Endothelial cell of umbilical vein (primary cell): ENCODE measurements around the gene INS. TPM values are rescaled to one million over a fixed set of nuclear protein-coding genes. Genes with fewer than 3 reads are reported as not detected.

ENCODE experiments used
- BruUV-seq: library from RNA; stranded (reverse); fragments of 400-500 nt; replicated peaks from 2 replicates; lab custom pipeline; 2021; lab: Mats Ljungman, UMichigan
- CTCF ChIA-PET: fragments of 300-600, 350-600 bp; sonication (Branson Sonifier 250); formaldehyde crosslinking; loops from one replicate; lab custom pipeline; 2021; ENCODE audit warnings: antibody characterized with exemption, inconsistent platforms; lab: Charles Lee
- POLR2A ChIA-PET: fragments of 300-600, 350-600 bp; sonication (Branson Sonifier 250); formaldehyde crosslinking; loops from one replicate; lab custom pipeline; 2021; ENCODE audit warnings: antibody characterized with exemption, inconsistent platforms; lab: Charles Lee
- DNase-seq: peaks from one replicate; pipeline ENCODE4 v3.0.0-alpha.2; 2011; ENCODE audit warnings: low read depth, low spot score
- FAIRE-seq: peaks from 2 replicates; lab custom pipeline; 2011; peaks lifted over from hg19 to GRCh38; lab: Jason Lieb, UNC
- H2AFZ ChIP-seq: 2 replicates; pipeline ENCODE4 v1.6.0; 2012; ENCODE audit warnings: low read depth, low read length, control low read depth, inconsistent platforms
- H3K27ac ChIP-seq: 2 replicates; pipeline ENCODE4 v1.5.1; 2011; ENCODE audit warnings: low read depth, mild to moderate bottlenecking, control low read depth, low read length, moderate library complexity; ENCODE audit not compliant: insufficient read depth
- H3K27me3 ChIP-seq, 2 experiments: 2 replicates each; pipeline versions ENCODE4 v1.6.0 to v1.6.1; 2011; ENCODE audit warnings: low read length in 2 of 2, mixed read lengths in 1 of 2; ENCODE audit not compliant: control insufficient read depth in 2 of 2, insufficient read depth in 2 of 2
- H3K36me3 ChIP-seq, 2 experiments: 2 replicates in 1 of 2; 3 replicates in 1 of 2; pipeline ENCODE4 v1.5.1; 2011; ENCODE audit warnings: low read length in 2 of 2, mild to moderate bottlenecking in 1 of 2, moderate library complexity in 1 of 2; ENCODE audit not compliant: control insufficient read depth in 2 of 2, insufficient read depth in 2 of 2; ENCODE audit errors: extremely low read depth in 1 of 2
- H3K4me1 ChIP-seq: 3 replicates; pipeline ENCODE4 v1.5.1; 2011; ENCODE audit warnings: mild to moderate bottlenecking, low read length; ENCODE audit not compliant: control insufficient read depth, insufficient read depth; ENCODE audit errors: extremely low read depth
- H3K4me2 ChIP-seq: 2 replicates; pipeline ENCODE4 v1.6.1; 2011; ENCODE audit warnings: low read length, control low read depth, mixed read lengths; ENCODE audit not compliant: insufficient read depth
- H3K4me3 ChIP-seq, 3 experiments: fragments of 200-600 bp in 1 of 3; sonication (generic), shearing (Covaris generic) in 1 of 3; replicated peaks in 1 of 3; 2 replicates each; pipeline ENCODE4 v1.5.1; 2011 to 2016; ENCODE audit warnings: control low read depth in 3 of 3, low read length in 3 of 3, mild to moderate bottlenecking in 2 of 3, inconsistent platforms in 1 of 3, low read depth in 1 of 3, moderate library complexity in 1 of 3; ENCODE audit not compliant: insufficient read depth in 1 of 3
- H3K79me2 ChIP-seq: 2 replicates; pipeline ENCODE4 v1.6.0; 2012; ENCODE audit warnings: low read length, inconsistent platforms; ENCODE audit not compliant: control insufficient read depth, insufficient read depth
- H3K9ac ChIP-seq: replicated peaks from 2 replicates; pipeline ENCODE3; 2011; ENCODE audit warnings: low read length, control low read depth; ENCODE audit not compliant: insufficient read depth; ENCODE audit errors: extremely low read depth
- H3K9me1 ChIP-seq: replicated peaks from 3 replicates; pipeline ENCODE4 v1.6.0; 2011; ENCODE audit warnings: mild to moderate bottlenecking, low read length; ENCODE audit not compliant: control insufficient read depth, insufficient read depth; ENCODE audit errors: extremely low read depth
- H3K9me3 ChIP-seq: replicated peaks from 2 replicates; pipeline ENCODE4 v1.5.1; 2012; ENCODE audit warnings: low read length, inconsistent platforms; ENCODE audit not compliant: control insufficient read depth, insufficient read depth
- H4K20me1 ChIP-seq: replicated peaks from 2 replicates; pipeline ENCODE3; 2011; ENCODE audit warnings: mild to moderate bottlenecking, low read length; ENCODE audit not compliant: control insufficient read depth, insufficient read depth; ENCODE audit errors: extremely low read depth
- CTCF ChIP-seq, 2 donors: IDR thresholded peaks; 1 replicate in 1 of 2; 2 replicates in 1 of 2; pipeline ENCODE4 v1.5.1; 2011; ENCODE audit warnings: low read length in 2 of 2, mild to moderate bottlenecking in 2 of 2, moderate library complexity in 2 of 2, control low read depth in 1 of 2, inconsistent platforms in 1 of 2, low read depth in 1 of 2; ENCODE audit not compliant: insufficient read depth in 1 of 2; ENCODE audit errors: extremely low read depth in 1 of 2
- EZH2 ChIP-seq: IDR thresholded peaks from 2 replicates; pipeline ENCODE4 v1.6.1; 2012; ENCODE audit warnings: borderline replicate concordance, low read depth, mild to moderate bottlenecking, moderate library complexity, low read length, inconsistent platforms; ENCODE audit not compliant: severe bottlenecking
- FOS ChIP-seq: IDR thresholded peaks from 2 replicates; pipeline ENCODE4 v1.6.1; 2011; ENCODE audit warnings: mild to moderate bottlenecking, low read length, moderate library complexity, borderline replicate concordance; ENCODE audit not compliant: insufficient read depth
- GATA2 ChIP-seq: IDR thresholded peaks from 2 replicates; pipeline ENCODE4 v1.7.0; 2011; ENCODE audit warnings: low read depth, mild to moderate bottlenecking, moderate library complexity, mixed read lengths, low read length; ENCODE audit not compliant: insufficient read length, insufficient read depth
- JUN ChIP-seq: IDR thresholded peaks from 2 replicates; pipeline ENCODE4 v1.6.1; 2011; ENCODE audit warnings: borderline replicate concordance, low read depth; ENCODE audit not compliant: insufficient read length, insufficient read depth
- MYC ChIP-seq: IDR thresholded peaks from one replicate; pipeline ENCODE4 v1.6.1; 2011; ENCODE audit warnings: mild to moderate bottlenecking, low read depth, low read length
- POLR2A ChIP-seq: IDR thresholded peaks from 2 replicates; pipeline ENCODE4 v1.6.1; 2012; ENCODE audit warnings: low read depth, mild to moderate bottlenecking, control low read depth, low read length
- POLR2AphosphoS5 ChIP-seq: IDR thresholded peaks from 2 replicates; pipeline ENCODE4 v1.6.1; 2012; ENCODE audit warnings: low read depth, mild to moderate bottlenecking, control low read depth, low read length, moderate library complexity; ENCODE audit not compliant: insufficient read depth
- dilution Hi-C: fragments of 300-500 bp; cut with MboI; formaldehyde crosslinking; loops from one replicate; pipeline ENCODE4 v1.15.0; 2019; ENCODE audit warnings: low sequenced_read_pairs; ENCODE audit not compliant: extremely low pct_ligation_motif_present
- intact Hi-C: fragments of 100-400 bp; cut with micrococcal nuclease; formaldehyde crosslinking; loops from one replicate; pipeline ENCODE4 v1.10.0; 2022
- polyA plus RNA-seq, 4 experiments: library from polyadenylated mRNA; depleted of rRNA in 3 of 4; stranded (reverse) in 3 of 4; unstranded in 1 of 4; fragments of >200 nt; gene quantifications; 2 replicates each; pipeline versions ENCODE4 v1.2.1 to v1.2.3, GENCODE V29; 2011 to 2012; ENCODE audit warnings: missing spikeins in 1 of 4
- total RNA-seq: library from RNA; stranded (reverse); gene quantifications from 2 replicates; pipeline ENCODE4 v1.2.3, GENCODE V29; 2021
- TF ChIP-seq, protein P1 (sequence below): IDR thresholded peaks from 2 replicates; pipeline ENCODE4 v1.6.1; 2011; ENCODE audit not compliant: insufficient read depth, insufficient read length

The INS gene
- total and polyA plus RNA-seq, 2 donors (not counting 3 experiments of a cell fraction or from before 2014, with no cell fraction given): not detected

DNA sequence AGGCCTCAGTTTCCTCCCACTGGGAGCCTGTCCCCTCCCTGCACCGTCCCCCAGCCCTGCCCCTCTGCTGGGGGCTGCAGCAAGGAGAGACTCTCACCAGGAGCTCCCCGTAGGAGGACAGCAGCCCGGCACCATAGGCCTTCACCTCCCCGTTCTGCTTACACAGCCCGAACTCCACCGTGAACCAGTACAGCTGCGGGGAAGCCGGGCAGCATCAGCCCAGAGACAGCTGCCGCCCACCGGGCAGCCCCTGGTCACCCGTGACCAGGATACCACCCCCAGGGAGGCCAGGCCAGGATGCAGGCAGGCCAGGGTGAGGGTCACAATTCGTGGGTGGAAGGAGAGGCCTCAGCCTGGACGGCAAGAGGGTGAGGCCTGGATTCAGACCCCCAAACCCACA is 4.6 kb upstream of the INS start:
- dilution Hi-C loops: no loop called here
- no TSS peak for BruUV-seq
- DNase-seq (no peak), FAIRE-seq (no peak)
- TF ChIP-seq JUN (no peak), EZH2 (no peak), FOS (no peak), CTCF (IDR thresholded peaks at IDR 0.05; ENCODE audit: extremely low read depth in 1 of 2, insufficient read depth in 1 of 2, low read depth in 1 of 2, low read length in 2 of 2) (no peak), POLR2A (no peak), MYC (no peak), GATA2 (no peak), POLR2AphosphoS5 (no peak)
- TF ChIP-seq, protein P1, sequence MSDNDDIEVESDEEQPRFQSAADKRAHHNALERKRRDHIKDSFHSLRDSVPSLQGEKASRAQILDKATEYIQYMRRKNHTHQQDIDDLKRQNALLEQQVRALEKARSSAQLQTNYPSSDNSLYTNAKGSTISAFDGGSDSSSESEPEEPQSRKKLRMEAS: no peak
- intact Hi-C loops: no loop called here
- H3K36me3 ChIP-seq: no peaks in the 10 kb centered on the region
- no peaks in the 10 kb centered on the region for H3K27me3 ChIP-seq
- H3K9me1 ChIP-seq: no peaks in the 10 kb centered on the region
- no peak overlapping the region for H3K4me2 ChIP-seq
- ChIA-PET CTCF (no interaction called here), POLR2A (no interaction called here)
- H3K9me3 ChIP-seq: no peaks in the 10 kb centered on the region
- no peaks in the 10 kb centered on the region for H3K79me2 ChIP-seq
- no peaks in the 10 kb centered on the region for H3K4me1 ChIP-seq
- H3K4me3 ChIP-seq: no peak overlapping the region
- H3K9ac ChIP-seq: no peak overlapping the region
- no peak overlapping the region for H3K27ac ChIP-seq
- no peak overlapping the region for H2AFZ ChIP-seq
- no peaks in the 10 kb centered on the region for H4K20me1 ChIP-seq
